HuH-7 (cell line): ENCODE measurements around the gene MRPS10.
A peak's percentile ranks its signal among the peaks of the same experiment; 100 is the strongest.
"Not testable (repeated sequence)": the region's sequence is repeated elsewhere in the genome, so short reads cannot be mapped to it uniquely, and the experiment has no call there.

ENCODE experiments used
- DNase-seq: peaks from one replicate; pipeline ENCODE4 v3.0.0; 2011; ENCODE audit warnings: low spot score

Gene MRPS10

DNA sequence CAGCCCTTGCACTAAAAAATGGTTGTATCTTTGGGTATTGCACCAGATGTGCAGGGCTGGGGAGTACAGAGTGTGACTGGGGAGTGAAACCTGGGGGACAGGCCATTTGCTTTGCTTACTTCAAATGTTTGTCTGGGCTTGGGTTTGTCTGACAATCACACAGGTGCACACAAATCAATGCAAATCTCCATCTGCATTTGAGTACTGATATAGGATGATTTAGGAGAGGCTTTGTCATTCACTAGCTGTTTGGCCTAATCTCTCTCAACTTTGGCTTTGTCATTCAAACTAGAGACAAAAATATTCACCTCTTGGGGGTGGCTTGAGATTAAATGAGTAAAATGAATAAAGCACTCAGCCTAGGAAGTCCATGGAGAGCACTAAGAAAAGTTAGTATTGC is 40.7 kb downstream of the MRPS10 start:
- no peak for DNase-seq

DNA sequence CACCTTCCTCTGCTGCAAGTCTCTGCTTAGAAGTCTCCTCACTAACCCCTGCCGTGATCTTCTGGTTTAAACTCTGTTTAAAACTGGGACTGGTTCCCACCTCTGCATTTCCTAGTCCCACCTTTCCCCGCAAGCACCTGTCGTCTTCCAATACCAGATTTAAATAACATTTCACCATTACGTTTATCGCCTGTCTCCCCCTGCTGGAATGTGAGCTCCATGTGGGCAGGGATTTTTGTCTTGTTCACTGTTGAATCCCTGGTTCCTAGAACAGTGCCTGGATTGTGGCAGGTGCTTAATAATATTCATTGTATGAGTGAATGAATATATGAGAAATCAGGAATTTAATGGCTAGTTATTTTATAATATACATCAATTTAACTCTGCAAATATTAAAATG is 41.8 kb downstream of the MRPS10 start:
- DNase-seq: no peak

DNA sequence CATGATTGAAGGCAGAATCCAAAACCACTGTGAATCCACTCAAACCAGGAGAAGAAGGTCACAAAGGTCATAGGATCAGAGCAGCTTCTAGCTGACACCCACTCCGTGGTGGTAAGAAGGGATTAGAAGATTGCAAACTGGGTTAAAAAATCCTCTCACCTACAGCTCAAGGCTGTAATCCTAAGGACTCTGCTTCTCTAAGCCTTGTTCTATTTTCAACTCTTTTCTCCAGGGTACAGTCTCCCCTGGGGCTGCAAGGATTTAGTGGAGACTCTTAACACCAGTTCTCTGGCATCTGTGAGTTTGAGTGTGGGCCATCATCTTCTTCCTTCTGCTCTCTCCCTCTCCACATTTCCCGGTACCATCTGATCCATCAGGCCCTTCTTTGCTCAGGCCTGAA is 44.6 kb downstream of the MRPS10 start, which contains the start of gene GUCA1A:
Gene GUCA1A (plus strand): TSS at position 264 of the 400 bp plus-strand sequence. CDS start 250 bp downstream, outside the sequence.
- DNase-seq: no peak

DNA sequence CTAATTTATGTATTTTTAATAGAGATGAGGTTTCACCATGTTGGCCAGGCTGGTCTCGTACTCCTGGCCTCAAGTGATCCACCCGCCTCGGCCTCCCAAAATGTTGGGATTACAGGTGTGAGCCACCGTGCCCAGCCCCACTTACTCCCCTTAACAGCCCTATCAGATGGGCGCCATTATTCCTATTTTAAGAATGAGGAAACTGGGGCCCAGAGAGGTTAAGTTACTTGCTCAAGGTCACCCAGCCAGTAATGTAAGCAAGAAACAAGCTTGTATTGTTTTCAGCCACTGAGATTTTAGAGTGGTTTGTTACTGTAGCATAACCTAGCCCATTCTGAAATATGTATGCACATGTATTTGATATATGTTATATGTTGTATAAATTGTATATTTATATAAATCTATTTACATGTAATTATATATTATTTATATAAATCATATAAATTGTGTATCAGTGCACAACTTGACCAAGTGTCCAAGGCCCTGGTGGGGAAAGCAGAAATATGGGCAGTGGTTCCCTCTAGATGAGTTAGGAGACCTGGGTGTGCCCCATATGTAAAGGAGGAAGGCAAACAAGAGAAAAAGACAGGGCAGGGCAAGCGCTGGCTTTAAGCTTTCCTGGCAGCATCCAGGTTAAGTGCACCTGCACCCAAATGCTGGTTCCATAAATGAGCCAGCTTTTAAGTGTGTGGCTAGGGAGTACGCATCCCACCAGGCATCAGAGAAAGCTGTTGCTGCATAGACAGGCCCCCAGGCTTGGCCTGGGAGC is 45.7 kb downstream of the MRPS10 start:
- no peak for DNase-seq

DNA sequence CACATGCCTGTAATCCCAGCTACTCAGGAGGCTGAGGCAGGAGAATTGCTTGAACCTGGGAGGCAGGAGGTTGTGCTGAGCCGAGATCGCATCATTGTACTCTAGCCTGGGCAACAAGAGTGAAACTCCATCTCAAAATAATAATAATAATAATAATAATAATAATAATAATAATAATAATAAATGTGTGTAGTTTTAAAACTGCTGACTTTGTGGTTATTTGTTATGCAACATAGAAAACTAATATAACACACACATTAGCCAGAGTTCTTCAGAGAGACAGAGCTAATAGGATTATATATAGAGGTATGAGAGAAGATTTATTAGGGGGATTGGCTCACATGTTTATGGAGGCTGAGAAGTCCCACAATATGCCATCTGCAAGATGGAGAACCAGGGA is 47.9 kb downstream of the MRPS10 start:
- not testable (repeated sequence) for DNase-seq

DNA sequence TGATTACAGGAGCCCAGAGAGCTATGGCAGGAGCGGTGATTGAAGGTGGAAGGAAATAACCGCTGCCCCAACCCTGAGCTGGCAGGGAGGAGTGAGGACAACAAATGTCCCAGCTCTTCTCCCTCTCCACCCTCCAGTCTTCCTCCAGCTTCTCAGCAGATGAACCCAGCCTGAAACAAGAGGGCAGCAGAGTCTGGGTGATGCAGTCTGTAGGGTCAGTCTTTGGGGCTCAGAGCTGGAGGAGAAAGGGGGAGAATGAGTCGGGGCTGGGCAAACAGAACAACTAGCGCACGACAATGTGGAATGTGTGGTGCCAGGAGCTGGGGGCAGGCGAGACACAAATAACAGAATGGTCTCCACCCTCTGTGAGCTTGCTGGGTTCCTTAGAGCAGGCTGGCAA is 49.0 kb downstream of the MRPS10 start:
- no peak for DNase-seq

DNA sequence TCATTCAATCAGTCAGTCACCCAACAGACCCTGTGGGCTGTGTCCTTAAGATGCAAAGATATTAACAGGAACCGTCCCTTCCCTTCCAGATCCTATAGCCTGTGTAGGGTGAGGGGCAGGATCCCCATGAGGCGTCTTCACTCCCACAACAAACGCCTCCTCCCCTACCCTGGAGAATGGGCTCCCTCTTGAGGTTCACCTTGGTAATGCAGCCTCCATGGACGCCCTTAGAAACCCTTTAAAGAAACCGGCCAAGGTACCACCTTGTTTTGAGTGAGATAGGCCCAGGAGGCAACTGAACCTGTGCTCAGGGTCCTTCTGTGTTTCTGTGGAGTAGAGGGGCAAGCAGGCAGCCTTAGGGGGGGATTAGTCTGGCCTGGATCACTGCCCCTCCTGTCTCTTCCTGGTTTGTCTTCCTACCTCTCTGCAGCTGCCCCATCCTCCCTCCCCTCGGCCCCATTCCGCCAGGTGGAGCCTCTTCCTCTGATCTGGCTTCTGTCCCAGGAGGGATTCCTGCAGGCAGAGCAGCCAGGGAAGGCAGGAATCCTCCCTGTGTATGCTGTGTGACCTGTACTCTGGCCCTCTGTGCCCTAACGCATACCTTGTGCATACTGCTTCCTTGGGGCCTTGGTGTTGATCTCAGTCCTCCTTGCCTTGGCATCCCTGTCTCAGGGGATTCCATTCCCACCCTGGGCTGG is 51.1 kb downstream of the MRPS10 start:
- peak; percentile 77 for DNase-seq

DNA sequence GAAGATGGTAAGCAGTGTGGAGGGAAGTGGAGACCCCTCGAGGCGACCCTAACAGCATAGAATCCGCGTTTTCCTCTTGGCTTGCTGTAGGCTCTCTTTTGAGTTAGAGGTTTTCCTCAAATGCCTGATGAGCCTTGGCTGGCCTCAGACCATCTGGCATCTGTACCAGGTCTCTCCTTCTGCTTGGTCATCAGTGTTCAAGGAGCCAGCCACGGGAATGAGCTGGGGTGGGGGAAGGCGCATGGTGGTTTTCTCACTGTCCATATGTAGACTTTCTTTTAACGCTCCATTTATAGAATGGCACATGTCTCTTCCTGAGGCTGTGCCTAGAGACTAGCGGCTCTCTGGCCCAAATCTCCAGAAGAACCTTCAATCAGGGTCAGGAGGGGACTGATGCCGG is 52.6 kb downstream of the MRPS10 start:
- no peak for DNase-seq

DNA sequence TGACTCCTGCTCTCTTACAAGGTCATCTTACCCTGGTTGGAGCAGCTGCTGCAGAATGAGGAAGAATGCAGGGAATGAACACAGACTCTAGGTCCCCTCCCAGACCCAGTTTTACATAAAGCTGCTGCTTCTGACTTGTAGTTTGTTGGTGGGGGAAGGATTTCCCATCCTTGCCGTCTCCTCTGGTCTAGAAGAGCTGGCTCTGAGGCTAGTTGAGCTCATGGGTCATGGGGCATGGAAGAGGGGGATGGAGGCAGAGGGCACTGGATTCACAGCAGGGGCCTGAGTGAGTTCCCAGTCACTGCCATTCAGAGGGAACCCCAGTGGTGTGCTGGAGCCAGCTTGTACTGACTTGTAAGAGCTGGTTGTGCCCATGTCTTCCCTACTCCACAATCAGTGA is 53.7 kb downstream of the MRPS10 start:
- DNase-seq: no peak

DNA sequence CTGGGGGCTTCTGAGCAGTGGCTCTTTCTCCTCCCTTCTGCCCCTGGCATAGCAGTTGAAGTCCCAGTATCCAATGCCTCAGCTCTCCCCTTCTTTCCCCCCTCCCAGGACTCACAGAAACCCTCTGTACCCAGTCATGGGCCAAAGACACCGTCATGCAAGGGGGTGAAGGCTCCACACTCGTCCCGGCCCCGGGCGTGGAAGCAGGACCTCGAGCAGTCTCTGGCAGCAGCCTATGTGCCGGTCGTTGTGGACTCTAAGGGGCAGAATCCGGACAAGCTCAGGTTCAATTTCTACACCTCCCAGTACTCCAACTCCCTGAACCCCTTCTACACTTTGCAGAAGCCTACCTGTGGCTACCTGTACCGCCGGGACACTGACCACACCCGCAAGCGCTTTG is 54.8 kb downstream of the MRPS10 start:
- DNase-seq: no peak

DNA sequence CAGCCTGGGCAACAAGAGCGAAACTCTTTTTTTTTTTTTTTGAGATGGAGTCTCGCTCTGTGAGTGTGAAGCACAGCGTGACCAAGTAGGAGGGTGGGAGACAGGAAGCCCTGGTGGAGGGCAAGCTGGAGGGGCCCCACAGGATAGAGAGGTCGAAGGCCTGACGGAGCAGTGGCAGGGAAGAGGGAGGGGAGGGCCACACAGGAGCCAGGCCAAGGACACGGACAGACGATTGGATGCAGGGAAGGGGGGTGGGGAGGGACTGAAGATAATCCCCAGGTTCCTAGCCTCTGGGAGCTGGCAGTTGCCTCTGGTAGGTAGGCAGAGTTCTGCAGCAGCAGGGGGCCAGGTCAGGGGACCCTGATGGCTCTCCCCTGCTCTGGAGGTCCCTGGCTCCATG is 55.3 kb downstream of the MRPS10 start:
- DNase-seq: no peak

DNA sequence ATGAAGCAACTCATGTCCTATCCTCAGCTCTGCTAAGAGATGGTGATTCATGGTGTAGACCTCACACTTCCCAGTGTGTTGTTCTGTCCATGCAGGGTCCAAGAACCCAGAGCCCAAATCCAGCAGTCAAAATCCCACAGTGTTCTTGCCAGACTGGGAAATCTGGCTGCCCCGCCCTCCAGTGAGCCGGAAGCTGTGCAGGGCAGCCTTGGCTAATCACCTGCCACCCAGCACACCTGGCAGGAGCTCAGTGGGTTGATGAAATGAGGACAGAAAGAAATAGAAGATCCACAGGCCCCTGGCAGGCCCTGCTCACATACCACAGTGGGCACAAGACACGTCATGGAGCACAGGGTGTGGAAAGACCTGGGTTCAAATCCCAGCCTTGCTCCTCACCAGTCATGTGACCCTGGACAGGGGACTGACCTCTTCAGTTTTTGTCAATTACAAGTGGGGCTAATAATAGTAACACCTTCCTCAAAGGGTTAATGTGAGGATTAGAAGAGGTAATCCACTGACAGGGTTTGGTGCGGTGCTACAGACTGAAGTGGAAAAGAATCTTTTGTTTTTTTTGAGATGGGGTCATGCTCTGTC is 58.1 kb downstream of the MRPS10 start:
- DNase-seq: no peak

DNA sequence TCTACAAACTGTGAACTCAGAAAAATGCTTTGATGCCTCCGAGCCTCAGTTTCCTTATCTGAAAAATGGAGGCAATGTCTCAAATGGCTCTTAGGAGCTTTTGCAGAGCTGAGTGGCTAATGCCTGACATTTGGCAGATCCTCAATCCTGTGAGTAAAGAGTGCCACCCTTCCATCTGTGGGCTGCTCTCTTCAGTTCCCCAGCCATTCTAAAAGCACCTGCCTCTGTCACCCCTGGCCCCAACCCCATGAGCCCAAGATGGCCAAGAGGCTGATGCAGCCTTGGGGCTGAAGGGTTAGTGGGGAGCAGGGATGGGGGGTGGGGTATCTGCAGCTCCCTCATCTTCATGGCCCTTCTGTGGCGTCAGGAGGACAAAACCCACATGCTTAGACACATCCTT is 59.0 kb downstream of the MRPS10 start:
- no peak for DNase-seq

DNA sequence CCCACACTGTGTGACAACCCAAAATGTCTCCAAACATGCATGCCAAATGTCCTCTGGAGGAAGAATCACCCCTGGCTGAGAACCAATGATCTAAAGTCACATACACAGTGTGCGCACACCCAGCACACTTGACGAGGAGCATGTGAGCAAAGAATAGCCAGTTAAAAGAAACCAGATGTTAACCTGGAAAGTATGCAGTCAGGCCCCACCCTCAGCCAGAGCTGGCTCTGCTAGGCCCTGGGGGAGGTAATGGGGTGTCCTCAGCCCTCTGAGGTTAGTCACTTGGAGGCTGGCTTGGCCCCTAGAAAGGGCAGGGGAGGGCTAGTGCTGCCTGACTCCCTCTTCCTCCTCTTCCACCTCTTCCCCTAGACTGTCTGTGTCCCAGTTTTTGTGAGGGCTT is 59.6 kb downstream of the MRPS10 start:
- DNase-seq: no peak
